ENCODE measurements around the gene MYLIP.

GRCh38 chr6:16121339-16121738 lies 7.5 kb upstream of the MYLIP start:
- TF ChIP-seq POLR2A (IDR thresholded peaks at IDR 0.05) (no peak), CTCF (IDR thresholded peaks at IDR 0.05) (no peak)
